Activated CD8-positive, alpha-beta T cell treated with anti-CD3 and anti-CD28 coated beads for 36 hours (primary cell): ENCODE results near the gene CTAG1B. TPM values are rescaled to one million over a fixed set of nuclear protein-coding genes. Genes with fewer than 3 reads are reported as not detected.
"Not testable (repeated sequence)": the region's sequence is repeated elsewhere in the genome, so short reads cannot be mapped to it uniquely, and the experiment has no call there.

Experiments used
- ATAC-seq: fragments of 200-7000 bp; cut with Tn5 transposase; one replicate; pipeline ENCODE4 v1.10.0; 2021; ENCODE audit warnings: mild to moderate bottlenecking, moderate library complexity
- CTCF ChIA-PET: fragments of 350-600 bp; sonication (Branson Sonifier 250); formaldehyde crosslinking; loops from one replicate; lab custom pipeline; 2021; ENCODE audit warnings: antibody characterized with exemption; lab: Charles Lee
- POLR2A ChIA-PET: fragments of 350-600 bp; sonication (Branson Sonifier 250); formaldehyde crosslinking; loops from one replicate; lab custom pipeline; 2021; ENCODE audit warnings: antibody characterized with exemption; lab: Charles Lee
- DNase-seq: peaks from one replicate; pipeline ENCODE4 v3.0.0-alpha.2; 2020
- H3K27ac Mint-ChIP-seq: one replicate; pipeline ENCODE4 v1.8.0; 2021; ENCODE audit warnings: mild to moderate bottlenecking, mixed read lengths
- H3K27me3 Mint-ChIP-seq: one replicate; pipeline ENCODE4 v1.8.0; 2021; ENCODE audit warnings: mixed read lengths
- H3K36me3 Mint-ChIP-seq: one replicate; pipeline ENCODE4 v1.8.0; 2021; ENCODE audit warnings: low read depth, mixed read lengths
- H3K4me1 Mint-ChIP-seq: one replicate; pipeline ENCODE4 v1.8.0; 2021; ENCODE audit warnings: low read depth, mixed read lengths
- H3K4me3 Mint-ChIP-seq: one replicate; pipeline ENCODE4 v1.8.0; 2021; ENCODE audit warnings: mild to moderate bottlenecking, moderate library complexity, mixed read lengths
- H3K9me3 Mint-ChIP-seq: one replicate; pipeline ENCODE4 v1.8.0; 2021; ENCODE audit warnings: mixed read lengths
- intact Hi-C: fragments of 100-400 bp; cut with micrococcal nuclease; formaldehyde crosslinking; loops from one replicate; pipeline ENCODE4 v1.10.0; 2022
- total RNA-seq, 2 experiments: library from RNA; stranded (reverse); gene quantifications; one replicate each; pipeline ENCODE4 v1.2.3, GENCODE V29; 2021

The CTAG1B gene
- total RNA-seq, 2 experiments from 2014 or later, result not detected

- POLR2A ChIA-PET, result not testable (repeated sequence)
Observed at GRCh38 chrX:154573061-154573460, 46.0 kb downstream of the CTAG1B start.

GRCh38 chrX:154570361-154570760 is 48.7 kb downstream of the CTAG1B start:
- H3K27ac Mint-ChIP-seq, intact Hi-C loops, H3K4me1 Mint-ChIP-seq, H3K36me3 Mint-ChIP-seq, CTCF ChIA-PET, POLR2A ChIA-PET, H3K27me3 Mint-ChIP-seq, H3K9me3 Mint-ChIP-seq, H3K4me3 Mint-ChIP-seq, DNase-seq, ATAC-seq: not testable (repeated sequence)

More at GRCh38 chrX:154573061-154573460, 46.0 kb downstream of the CTAG1B start:
- H3K36me3 Mint-ChIP-seq, H3K4me3 Mint-ChIP-seq, ATAC-seq, DNase-seq, H3K4me1 Mint-ChIP-seq, H3K27ac Mint-ChIP-seq, CTCF ChIA-PET, H3K27me3 Mint-ChIP-seq, intact Hi-C loops, H3K9me3 Mint-ChIP-seq: not testable (repeated sequence)

Other genes starting within 250 kb of the CTAG1B start
- gene FLNA, start 244.6 kb downstream of the CTAG1B start, total RNA-seq, result 1,000 to 10,000 TPM; 1,057 to 1,091 TPM
- gene EMD, start 240.0 kb downstream of the CTAG1B start, total RNA-seq, result 10 to 100 TPM; 92.4 to 96.6 TPM
- gene RPL10, start 220.9 kb downstream of the CTAG1B start, total RNA-seq, result 1,000 to 10,000 TPM; 3,574 to 3,675 TPM
- gene DNASE1L1, start 210.0 kb downstream of the CTAG1B start, total RNA-seq, result 10 to 100 TPM in 1 of 2 experiments, 1 to 10 TPM in 1; 9.4 to 10.3 TPM
- gene TAFAZZIN, start 207.7 kb downstream of the CTAG1B start, total RNA-seq, result 10 to 100 TPM; 49.8 to 53.4 TPM
- gene ATP6AP1, start 190.6 kb downstream of the CTAG1B start, total RNA-seq, result 10 to 100 TPM; 21.3 to 22.5 TPM
- gene GDI1, start 182.1 kb downstream of the CTAG1B start, total RNA-seq, result 10 to 100 TPM; 76.5 TPM
- 10 to 100 TPM; 43.6 to 47.5 TPM for gene FAM50A, start 175.1 kb downstream of the CTAG1B start, total RNA-seq
- 10 to 100 TPM; 36.5 to 40.5 TPM for gene PLXNA3, start 161.0 kb downstream of the CTAG1B start, total RNA-seq
- 10 to 100 TPM; 49.8 to 50.1 TPM for gene LAGE3, start 140.0 kb downstream of the CTAG1B start, total RNA-seq
- 10 to 100 TPM; 46.5 to 47.6 TPM for gene UBL4A, start 132.7 kb downstream of the CTAG1B start, total RNA-seq
- gene SLC10A3, start 128.7 kb downstream of the CTAG1B start, total RNA-seq, result 10 to 100 TPM; 13.2 to 14.1 TPM
- gene FAM3A, start 103.0 kb downstream of the CTAG1B start, total RNA-seq, result 10 to 100 TPM; 27.9 to 31.9 TPM
- gene G6PD, start 72.4 kb downstream of the CTAG1B start, total RNA-seq, result 10 to 100 TPM; 88.4 to 92.5 TPM
- 10 to 100 TPM; 34.4 to 40.6 TPM for gene IKBKG, start 71.7 kb downstream of the CTAG1B start, total RNA-seq
- not detected for gene CTAG1A, start 34.1 kb downstream of the CTAG1B start, total RNA-seq
- gene CTAG2, start 34.3 kb upstream of the CTAG1B start, total RNA-seq, result not detected
- gene GAB3, start 131.8 kb upstream of the CTAG1B start, total RNA-seq, result 1 to 10 TPM; 3.9 to 5.0 TPM
- 100 to 1,000 TPM; 132 to 138 TPM for gene DKC1, start 143.6 kb upstream of the CTAG1B start, total RNA-seq
- 10 to 100 TPM; 22.5 to 24.9 TPM for gene MPP1, start 186.2 kb upstream of the CTAG1B start, total RNA-seq
- not detected for gene SMIM9, start 215.4 kb upstream of the CTAG1B start, total RNA-seq